Measurements from ENCODE around the gene PRLH.
"Not testable (repeated sequence)": the region's sequence is repeated elsewhere in the genome, so short reads cannot be mapped to it uniquely, and the experiment has no call there.

PRLH gene

DNA sequence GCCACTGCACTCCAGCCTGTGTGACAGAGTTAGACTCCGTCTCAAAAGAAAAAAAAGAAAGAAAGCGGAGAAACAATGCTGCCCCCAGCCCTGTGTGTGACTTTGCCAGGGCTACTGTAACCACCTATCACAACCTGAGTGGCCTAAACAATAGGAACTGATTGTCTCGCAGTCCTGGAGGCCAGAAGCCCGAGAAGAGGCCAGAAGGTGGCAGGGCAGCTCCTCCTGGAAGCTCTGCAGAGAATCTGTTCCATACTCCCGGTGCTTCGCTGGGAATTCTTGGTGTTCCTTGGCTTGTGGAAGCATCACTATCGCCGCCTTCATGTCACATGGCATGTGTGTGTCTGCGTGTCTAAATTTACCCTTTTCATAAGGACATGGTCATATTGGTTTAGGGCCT, 38.6 kb downstream of the PRLH start:
- TF ChIP-seq, protein P1, sequence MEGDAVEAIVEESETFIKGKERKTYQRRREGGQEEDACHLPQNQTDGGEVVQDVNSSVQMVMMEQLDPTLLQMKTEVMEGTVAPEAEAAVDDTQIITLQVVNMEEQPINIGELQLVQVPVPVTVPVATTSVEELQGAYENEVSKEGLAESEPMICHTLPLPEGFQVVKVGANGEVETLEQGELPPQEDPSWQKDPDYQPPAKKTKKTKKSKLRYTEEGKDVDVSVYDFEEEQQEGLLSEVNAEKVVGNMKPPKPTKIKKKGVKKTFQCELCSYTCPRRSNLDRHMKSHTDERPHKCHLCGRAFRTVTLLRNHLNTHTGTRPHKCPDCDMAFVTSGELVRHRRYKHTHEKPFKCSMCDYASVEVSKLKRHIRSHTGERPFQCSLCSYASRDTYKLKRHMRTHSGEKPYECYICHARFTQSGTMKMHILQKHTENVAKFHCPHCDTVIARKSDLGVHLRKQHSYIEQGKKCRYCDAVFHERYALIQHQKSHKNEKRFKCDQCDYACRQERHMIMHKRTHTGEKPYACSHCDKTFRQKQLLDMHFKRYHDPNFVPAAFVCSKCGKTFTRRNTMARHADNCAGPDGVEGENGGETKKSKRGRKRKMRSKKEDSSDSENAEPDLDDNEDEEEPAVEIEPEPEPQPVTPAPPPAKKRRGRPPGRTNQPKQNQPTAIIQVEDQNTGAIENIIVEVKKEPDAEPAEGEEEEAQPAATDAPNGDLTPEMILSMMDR (IDR thresholded peaks at IDR 0.05; ENCODE audit: low read depth, low read length): no peak

DNA sequence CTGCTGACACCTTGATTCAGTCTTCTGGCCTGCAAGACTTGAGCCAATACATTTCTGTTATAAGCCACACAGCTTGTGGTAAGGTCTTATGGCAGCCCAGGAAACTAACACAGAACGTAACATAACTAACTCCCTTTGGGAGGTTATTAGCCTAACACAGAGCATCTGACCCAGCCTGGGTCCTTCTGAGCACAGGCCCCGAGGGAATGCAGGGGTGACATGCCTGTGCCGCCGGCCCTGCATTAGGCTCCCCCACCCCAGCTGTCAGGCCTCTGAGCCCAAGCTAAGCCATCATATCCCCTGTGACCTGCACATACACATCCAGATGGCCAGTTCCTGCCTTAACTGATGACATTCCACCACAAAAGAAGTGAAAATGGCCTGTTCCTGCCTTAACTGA, 40.1 kb downstream of the PRLH start:
- not testable (repeated sequence) for H3K4me3 ChIP-seq (ENCODE audit: low read depth, low read length)

More for the DNA sequence above, 38.6 kb downstream of the PRLH start:
- H3K4me3 ChIP-seq (ENCODE audit: low read depth, low read length): no peak overlapping the region

DNA sequence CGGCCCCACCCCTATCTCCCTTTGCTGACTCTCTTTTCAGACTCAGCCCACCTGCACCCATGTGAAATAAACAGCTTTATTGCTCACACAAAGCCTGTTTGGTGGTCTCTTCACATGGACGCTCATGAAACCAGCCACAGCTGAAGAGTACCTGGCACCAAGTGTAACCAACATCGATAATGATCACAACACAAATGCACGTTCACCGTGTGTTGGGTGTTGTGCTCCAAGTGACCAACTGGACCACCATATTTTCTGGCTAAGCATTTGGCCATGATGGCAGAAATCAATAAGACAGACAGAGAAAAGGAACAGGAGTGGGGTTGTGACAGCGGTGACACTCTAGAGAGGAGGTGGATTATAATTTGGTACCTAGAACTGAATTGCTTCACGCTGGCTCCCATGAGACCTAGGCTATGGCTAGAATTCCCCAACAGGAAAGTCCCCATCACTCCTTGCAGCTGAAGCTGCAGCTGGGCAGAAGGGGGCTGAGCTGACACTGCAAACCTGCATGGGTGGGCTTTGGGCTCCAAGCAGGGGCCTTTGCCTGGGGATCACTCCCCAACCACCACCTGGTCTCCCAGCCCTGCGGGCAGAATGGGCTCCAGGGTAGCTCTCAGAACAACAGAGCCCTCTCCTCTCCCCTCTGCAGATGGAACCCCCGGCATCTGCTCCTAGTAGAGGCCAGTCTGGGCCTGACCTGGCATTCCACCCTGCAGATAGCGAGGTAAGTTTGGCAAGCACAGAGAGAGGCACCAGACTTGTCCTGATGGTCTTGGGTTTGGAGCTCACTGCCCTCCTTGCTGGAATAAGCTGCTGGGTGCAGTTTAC, 46.4 kb downstream of the PRLH start:
- TF ChIP-seq, protein P1 (IDR thresholded peaks at IDR 0.05; ENCODE audit: low read depth, low read length): no peak
- no peak overlapping the region for H3K4me3 ChIP-seq (ENCODE audit: low read depth, low read length)

DNA sequence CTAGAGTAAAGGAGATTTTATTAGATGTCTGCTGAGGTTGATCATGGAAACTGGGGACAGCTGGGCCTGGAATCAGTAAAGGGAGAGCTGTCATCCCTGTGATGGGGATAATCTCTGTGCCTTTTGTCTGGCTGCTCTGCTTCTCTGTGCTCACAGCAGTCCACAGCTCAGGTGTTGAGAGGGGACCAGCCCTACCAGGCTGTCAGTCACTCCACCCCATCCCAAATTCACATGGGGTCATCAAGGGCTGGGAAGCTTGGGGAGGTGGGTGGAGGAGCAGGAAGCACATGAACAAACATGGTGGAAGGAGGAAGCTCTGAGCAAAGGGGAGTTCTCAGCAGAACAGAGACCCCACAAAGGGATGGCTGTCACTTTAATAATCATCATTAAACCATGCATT, 47.3 kb downstream of the PRLH start:
- H3K4me3 ChIP-seq (ENCODE audit: low read depth, low read length): no peak overlapping the region
- TF ChIP-seq, protein P1 (IDR thresholded peaks at IDR 0.05; ENCODE audit: low read depth, low read length): no peak

DNA sequence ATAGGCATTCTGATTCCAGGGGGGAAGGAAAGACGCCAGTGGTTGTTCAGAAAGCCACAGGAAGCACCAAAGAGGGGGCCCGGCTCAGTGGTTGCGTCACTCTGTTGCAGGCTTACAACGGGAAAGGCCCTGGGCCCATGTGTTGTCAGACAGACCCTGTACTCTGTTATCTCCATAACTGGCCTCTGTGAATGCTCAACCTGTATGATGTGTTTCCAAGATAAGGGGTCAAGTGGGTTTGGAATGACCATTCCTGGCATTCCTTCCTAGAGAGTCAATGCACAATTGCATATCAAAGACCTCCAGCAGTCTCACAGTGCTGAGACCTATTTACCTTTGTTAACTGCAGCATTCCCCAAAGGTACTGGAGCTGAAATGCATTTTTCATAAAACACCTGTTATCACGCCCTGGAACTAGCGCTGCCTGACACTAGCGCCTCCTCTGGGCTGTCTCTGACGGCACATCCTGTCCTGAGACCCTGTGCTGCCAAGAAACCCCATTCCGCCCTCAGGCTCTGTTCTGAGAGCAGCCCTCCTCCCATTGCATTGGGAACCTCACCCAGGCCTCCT, 47.9 kb downstream of the PRLH start:
- TF ChIP-seq, protein P1 (IDR thresholded peaks at IDR 0.05; ENCODE audit: low read depth, low read length): no peak
- H3K4me3 ChIP-seq (ENCODE audit: low read depth, low read length): no peak overlapping the region

DNA sequence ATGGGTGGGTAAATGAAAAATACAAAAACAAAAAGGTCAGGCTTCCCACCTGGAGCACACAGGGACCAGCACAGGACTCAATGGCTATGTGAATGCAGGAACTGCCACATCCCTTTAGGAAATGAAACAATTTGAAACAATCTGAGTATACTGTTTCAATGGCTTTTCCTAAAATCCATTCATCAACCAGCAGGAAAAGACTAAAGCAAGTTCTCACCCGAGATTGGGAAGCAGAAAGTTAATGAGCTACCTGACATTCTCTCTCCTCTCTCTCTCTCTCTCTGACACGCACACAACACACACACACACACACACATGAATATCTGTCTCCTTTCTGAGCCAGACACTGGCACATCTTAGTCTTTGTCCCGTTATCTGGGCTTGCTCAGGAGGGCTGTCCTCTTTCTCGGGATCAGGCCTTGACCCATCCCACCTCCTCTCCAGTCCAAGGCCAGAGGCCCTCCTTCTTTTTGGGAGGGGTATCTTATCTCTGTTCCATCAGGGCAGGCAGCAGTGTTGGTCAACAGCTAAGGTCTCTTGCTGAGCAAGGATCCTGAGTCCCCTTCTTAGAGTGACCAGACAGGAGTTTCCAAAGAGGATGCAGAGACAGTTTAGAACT, 49.4 kb downstream of the PRLH start:
- TF ChIP-seq, protein P1 (IDR thresholded peaks at IDR 0.05; ENCODE audit: low read depth, low read length): no peak
- H3K4me3 ChIP-seq (ENCODE audit: low read depth, low read length): no peak overlapping the region

DNA sequence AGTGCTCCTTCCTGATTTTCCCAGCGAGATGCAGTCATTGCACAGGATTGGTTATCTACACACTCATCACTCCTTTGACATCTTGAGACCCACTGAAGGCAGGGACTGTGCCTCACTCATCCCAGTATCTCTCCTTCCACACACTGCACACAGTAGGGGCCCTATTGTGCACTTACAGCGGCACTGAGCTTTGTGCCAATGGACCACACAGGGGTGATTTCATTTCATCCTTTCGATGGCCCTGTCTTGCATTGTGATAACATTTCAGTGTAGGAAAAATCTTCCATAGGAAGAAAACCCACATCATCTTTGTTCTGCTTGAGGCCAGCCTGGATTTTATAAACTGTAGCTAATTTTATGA, 50.0 kb downstream of the PRLH start:
- TF ChIP-seq, protein P1 (IDR thresholded peaks at IDR 0.05; ENCODE audit: low read depth, low read length): no peak
- no peak overlapping the region for H3K4me3 ChIP-seq (ENCODE audit: low read depth, low read length)
